HepG2 (cell line): ENCODE results near the gene PAQR6. TPM values are rescaled to one million over a fixed set of nuclear protein-coding genes. Genes with fewer than 3 reads are reported as not detected.

ENCODE experiments used
- ERF ChIP-seq: IDR thresholded peaks from 2 replicates; pipeline ENCODE4 v1.6.1; 2018; ENCODE audit warnings: missing biosample characterization, missing genetic modification reagents
- FOXO1 ChIP-seq: sonication (generic); formaldehyde crosslinking; IDR thresholded peaks from 2 replicates; pipeline ENCODE4 v1.4.0; 2020; ENCODE audit warnings: missing genetic modification reagents
- GATAD1 ChIP-seq: IDR thresholded peaks from 2 replicates; pipeline ENCODE4 v1.6.1; 2016; ENCODE audit warnings: missing genetic modification reagents, missing compliant biosample characterization
- KDM2A ChIP-seq: sonication (generic); formaldehyde crosslinking; IDR thresholded peaks from 2 replicates; pipeline ENCODE4 v1.4.0; 2020; ENCODE audit warnings: low read depth, missing genetic modification reagents, borderline replicate concordance
- KLF12 ChIP-seq: sonication (generic); formaldehyde crosslinking; IDR thresholded peaks from 2 replicates; pipeline ENCODE4 v1.4.0; 2020; ENCODE audit warnings: missing genetic modification reagents, borderline replicate concordance
- MED1 ChIP-seq: sonication (generic); formaldehyde crosslinking; IDR thresholded peaks from 2 replicates; pipeline ENCODE4 v1.4.0; 2020; ENCODE audit warnings: missing genetic modification reagents
- SOX5 ChIP-seq: IDR thresholded peaks from 2 replicates; pipeline ENCODE4 v1.6.1; 2016; ENCODE audit warnings: borderline replicate concordance
- YEATS2 ChIP-seq: sonication (generic); formaldehyde crosslinking; IDR thresholded peaks from 2 replicates; pipeline ENCODE4 v1.4.0; 2020; ENCODE audit warnings: missing genetic modification reagents, borderline replicate concordance
- ZFP36 ChIP-seq: fragments of 150-350 bp; IDR thresholded peaks from 2 replicates; pipeline ENCODE4 v1.6.1; 2018; ENCODE audit warnings: borderline replicate concordance, low read length, low read depth; ENCODE audit not compliant: partially characterized antibody
- ZNF317 ChIP-seq: sonication (generic); formaldehyde crosslinking; IDR thresholded peaks from 2 replicates; pipeline ENCODE4 v1.5.0; 2020; ENCODE audit warnings: mild to moderate bottlenecking, missing genetic modification reagents
- ZNF546 ChIP-seq: sonication (generic); formaldehyde crosslinking; conservative IDR thresholded peaks from 2 replicates; pipeline ENCODE4 v1.8.1; 2023; ENCODE audit warnings: mild to moderate bottlenecking, missing genetic modification reagents
- ZNF83 ChIP-seq: sonication (generic); formaldehyde crosslinking; IDR thresholded peaks from 2 replicates; pipeline ENCODE4 v1.4.0; 2020; ENCODE audit warnings: missing genetic modification reagents, mild to moderate bottlenecking, borderline replicate concordance
- polyA plus RNA-seq, 8 experiments: library from polyadenylated mRNA; depleted of rRNA in 3 of 8; stranded (reverse) in 7 of 8; unstranded in 1 of 8; fragments of >200 nt; fragmentation: Illumina TruSeq in 4 of 8; extraction: Trizol in 4 of 8; gene quantifications; 2 replicates each; pipeline versions ENCODE4 v1.2.1 to v1.2.3, GENCODE V29; 2011 to 2016; ENCODE audit warnings: low read depth in 4 of 8, missing spikeins in 1 of 8, mixed read lengths in 1 of 8; ENCODE audit not compliant: insufficient read depth in 1 of 8
- total RNA-seq, 5 experiments: library from RNA; depleted of rRNA; stranded (reverse); fragments of >200 nt; fragmentation: Illumina TruSeq; extraction: Trizol; gene quantifications; 2 replicates each; pipeline ENCODE4 v1.2.3, GENCODE V29; 2016; ENCODE audit warnings: low read depth in 1 of 5
- TF ChIP-seq, protein P1 (sequence below): sonication (generic); formaldehyde crosslinking; IDR thresholded peaks from 2 replicates; pipeline ENCODE4 v1.9.0; 2021; ENCODE audit warnings: missing genetic modification reagents, mild to moderate bottlenecking, borderline replicate concordance
- TF ChIP-seq, protein P2 (sequence below): sonication (generic); formaldehyde crosslinking; conservative IDR thresholded peaks from 2 replicates; pipeline ENCODE4 v1.4.0; 2020; ENCODE audit warnings: mild to moderate bottlenecking, missing genetic modification reagents, moderate library complexity
- TF ChIP-seq, protein P3 (sequence below): sonication (generic); formaldehyde crosslinking; IDR thresholded peaks from 2 replicates; pipeline ENCODE4 v1.4.0; 2020; ENCODE audit warnings: missing genetic modification reagents; ENCODE audit errors: not compliant biosample characterization
- TF ChIP-seq, protein P4 (sequence below): sonication (generic); formaldehyde crosslinking; IDR thresholded peaks from 2 replicates; pipeline ENCODE4 v1.4.0; 2020; ENCODE audit warnings: low read depth, mild to moderate bottlenecking, missing genetic modification reagents
- TF ChIP-seq, protein P5 (sequence below): sonication (generic); formaldehyde crosslinking; IDR thresholded peaks from 2 replicates; pipeline ENCODE4 v1.8.1; 2022; ENCODE audit warnings: low read depth, mild to moderate bottlenecking, missing genetic modification reagents
- TF ChIP-seq, protein P6 (sequence below): sonication (generic); formaldehyde crosslinking; IDR thresholded peaks from 2 replicates; pipeline ENCODE4 v1.8.1; 2023; ENCODE audit warnings: mild to moderate bottlenecking, missing genetic modification reagents, borderline replicate concordance

The PAQR6 gene
- total and polyA plus RNA-seq, 2 of the 13 experiments (the other 11 are each of a cell fraction or from before 2014, with no cell fraction given), result 0.82 to 1.4 TPM

DNA sequence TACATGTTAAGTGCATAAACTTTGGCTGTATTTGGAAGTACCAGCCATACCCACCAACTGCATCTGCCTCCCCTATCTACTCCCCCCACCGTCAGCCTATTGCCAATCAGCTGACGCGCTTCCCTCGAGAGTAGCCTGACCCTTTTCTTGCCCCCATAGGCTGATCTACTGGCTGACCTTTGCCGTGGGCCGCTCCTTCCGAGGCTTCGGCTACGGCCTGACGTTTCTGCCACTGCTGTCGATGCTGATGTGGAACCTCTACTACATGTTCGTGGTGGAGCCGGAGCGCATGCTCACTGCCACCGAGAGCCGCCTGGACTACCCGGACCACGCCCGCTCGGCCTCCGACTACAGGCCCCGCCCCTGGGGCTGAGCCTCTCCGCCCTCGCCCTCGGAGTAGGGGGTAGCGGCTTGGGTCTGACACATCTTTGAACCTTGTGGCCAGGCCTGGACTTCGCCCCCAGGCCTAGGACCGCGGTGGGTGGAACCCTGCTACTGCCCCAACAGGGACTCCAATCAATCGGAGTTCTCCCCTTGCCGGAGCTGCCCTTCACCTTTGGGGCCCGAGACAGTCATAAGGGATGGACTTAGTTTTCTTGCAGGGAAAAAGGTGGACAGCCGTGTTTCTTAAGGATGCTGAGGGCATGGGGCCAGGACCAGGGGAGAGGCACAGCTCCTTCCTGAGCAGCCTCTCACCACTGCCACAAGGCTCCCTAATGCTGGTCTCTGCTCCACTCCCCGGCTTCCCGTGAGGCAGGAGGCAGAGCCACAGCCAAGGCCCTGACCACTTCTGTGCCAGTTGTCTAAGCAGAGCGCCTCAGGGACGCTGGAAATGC lies 43.6 kb upstream of the PAQR6 start (continued):
- TF ChIP-seq ZNF83 (CRISPR knock-in tag) (no peak; the same call in 1 of the 2 replicates), ZNF317 (peak; percentile 70; the same call in 1 of the 2 replicates), MED1 (CRISPR knock-in tag) (peak; percentile 87), KLF12 (CRISPR knock-in tag) (peak; percentile 66; the same call in 1 of the 2 replicates), YEATS2 (peak; percentile 78), SOX5 (peak; percentile 54; the same call in 1 of the 2 replicates), FOXO1 (CRISPR knock-in tag) (no peak; the same call in 1 of the 2 replicates), GATAD1 (CRISPR knock-in tag) (peak; percentile 72; the same call in 1 of the 2 replicates), ZNF546 (CRISPR knock-in tag) (peak; percentile 64), KDM2A (peak; percentile 93), ERF (CRISPR knock-in tag) (peak; percentile 70; the same call in 1 of the 2 replicates), ZFP36 (no peak)
- TF ChIP-seq, protein P1, sequence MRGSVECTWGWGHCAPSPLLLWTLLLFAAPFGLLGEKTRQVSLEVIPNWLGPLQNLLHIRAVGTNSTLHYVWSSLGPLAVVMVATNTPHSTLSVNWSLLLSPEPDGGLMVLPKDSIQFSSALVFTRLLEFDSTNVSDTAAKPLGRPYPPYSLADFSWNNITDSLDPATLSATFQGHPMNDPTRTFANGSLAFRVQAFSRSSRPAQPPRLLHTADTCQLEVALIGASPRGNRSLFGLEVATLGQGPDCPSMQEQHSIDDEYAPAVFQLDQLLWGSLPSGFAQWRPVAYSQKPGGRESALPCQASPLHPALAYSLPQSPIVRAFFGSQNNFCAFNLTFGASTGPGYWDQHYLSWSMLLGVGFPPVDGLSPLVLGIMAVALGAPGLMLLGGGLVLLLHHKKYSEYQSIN, result no peak
- TF ChIP-seq, protein P2, sequence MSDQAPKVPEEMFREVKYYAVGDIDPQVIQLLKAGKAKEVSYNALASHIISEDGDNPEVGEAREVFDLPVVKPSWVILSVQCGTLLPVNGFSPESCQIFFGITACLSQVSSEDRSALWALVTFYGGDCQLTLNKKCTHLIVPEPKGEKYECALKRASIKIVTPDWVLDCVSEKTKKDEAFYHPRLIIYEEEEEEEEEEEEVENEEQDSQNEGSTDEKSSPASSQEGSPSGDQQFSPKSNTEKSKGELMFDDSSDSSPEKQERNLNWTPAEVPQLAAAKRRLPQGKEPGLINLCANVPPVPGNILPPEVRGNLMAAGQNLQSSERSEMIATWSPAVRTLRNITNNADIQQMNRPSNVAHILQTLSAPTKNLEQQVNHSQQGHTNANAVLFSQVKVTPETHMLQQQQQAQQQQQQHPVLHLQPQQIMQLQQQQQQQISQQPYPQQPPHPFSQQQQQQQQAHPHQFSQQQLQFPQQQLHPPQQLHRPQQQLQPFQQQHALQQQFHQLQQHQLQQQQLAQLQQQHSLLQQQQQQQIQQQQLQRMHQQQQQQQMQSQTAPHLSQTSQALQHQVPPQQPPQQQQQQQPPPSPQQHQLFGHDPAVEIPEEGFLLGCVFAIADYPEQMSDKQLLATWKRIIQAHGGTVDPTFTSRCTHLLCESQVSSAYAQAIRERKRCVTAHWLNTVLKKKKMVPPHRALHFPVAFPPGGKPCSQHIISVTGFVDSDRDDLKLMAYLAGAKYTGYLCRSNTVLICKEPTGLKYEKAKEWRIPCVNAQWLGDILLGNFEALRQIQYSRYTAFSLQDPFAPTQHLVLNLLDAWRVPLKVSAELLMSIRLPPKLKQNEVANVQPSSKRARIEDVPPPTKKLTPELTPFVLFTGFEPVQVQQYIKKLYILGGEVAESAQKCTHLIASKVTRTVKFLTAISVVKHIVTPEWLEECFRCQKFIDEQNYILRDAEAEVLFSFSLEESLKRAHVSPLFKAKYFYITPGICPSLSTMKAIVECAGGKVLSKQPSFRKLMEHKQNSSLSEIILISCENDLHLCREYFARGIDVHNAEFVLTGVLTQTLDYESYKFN, result peak; percentile 97
- TF ChIP-seq, protein P3, sequence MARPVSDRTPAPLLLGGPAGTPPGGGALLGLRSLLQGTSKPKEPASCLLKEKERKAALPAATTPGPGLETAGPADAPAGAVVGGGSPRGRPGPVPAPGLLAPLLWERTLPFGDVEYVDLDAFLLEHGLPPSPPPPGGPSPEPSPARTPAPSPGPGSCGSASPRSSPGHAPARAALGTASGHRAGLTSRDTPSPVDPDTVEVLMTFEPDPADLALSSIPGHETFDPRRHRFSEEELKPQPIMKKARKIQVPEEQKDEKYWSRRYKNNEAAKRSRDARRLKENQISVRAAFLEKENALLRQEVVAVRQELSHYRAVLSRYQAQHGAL (CRISPR knock-in tag), result no peak
- TF ChIP-seq, protein P4, sequence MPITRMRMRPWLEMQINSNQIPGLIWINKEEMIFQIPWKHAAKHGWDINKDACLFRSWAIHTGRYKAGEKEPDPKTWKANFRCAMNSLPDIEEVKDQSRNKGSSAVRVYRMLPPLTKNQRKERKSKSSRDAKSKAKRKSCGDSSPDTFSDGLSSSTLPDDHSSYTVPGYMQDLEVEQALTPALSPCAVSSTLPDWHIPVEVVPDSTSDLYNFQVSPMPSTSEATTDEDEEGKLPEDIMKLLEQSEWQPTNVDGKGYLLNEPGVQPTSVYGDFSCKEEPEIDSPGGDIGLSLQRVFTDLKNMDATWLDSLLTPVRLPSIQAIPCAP (CRISPR knock-in tag), result no peak
- TF ChIP-seq, protein P5, sequence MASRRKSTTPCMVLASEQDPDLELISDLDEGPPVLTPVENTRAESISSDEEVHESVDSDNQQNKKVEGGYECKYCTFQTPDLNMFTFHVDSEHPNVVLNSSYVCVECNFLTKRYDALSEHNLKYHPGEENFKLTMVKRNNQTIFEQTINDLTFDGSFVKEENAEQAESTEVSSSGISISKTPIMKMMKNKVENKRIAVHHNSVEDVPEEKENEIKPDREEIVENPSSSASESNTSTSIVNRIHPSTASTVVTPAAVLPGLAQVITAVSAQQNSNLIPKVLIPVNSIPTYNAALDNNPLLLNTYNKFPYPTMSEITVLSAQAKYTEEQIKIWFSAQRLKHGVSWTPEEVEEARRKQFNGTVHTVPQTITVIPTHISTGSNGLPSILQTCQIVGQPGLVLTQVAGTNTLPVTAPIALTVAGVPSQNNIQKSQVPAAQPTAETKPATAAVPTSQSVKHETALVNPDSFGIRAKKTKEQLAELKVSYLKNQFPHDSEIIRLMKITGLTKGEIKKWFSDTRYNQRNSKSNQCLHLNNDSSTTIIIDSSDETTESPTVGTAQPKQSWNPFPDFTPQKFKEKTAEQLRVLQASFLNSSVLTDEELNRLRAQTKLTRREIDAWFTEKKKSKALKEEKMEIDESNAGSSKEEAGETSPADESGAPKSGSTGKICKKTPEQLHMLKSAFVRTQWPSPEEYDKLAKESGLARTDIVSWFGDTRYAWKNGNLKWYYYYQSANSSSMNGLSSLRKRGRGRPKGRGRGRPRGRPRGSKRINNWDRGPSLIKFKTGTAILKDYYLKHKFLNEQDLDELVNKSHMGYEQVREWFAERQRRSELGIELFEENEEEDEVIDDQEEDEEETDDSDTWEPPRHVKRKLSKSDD (CRISPR knock-in tag), result peak; percentile 40; the same call in 1 of the 2 replicates
- TF ChIP-seq, protein P6, sequence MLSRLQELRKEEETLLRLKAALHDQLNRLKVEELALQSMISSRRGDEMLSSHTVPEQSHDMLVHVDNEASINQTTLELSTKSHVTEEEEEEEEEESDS, result no peak
